Osteoblast (primary cell): ENCODE measurements around the gene JAK1. TPM values are rescaled to one million over a fixed set of nuclear protein-coding genes. Genes with fewer than 3 reads are reported as not detected.

Experiments
- DNase-seq: peaks from one replicate; pipeline ENCODE4 v3.0.0; 2011; ENCODE audit warnings: low spot score, mixed read lengths; ENCODE audit not compliant: insufficient read length; ENCODE audit errors: missing footprints
- H2AFZ ChIP-seq: 2 replicates; pipeline ENCODE4 v1.6.0; 2011; ENCODE audit warnings: mild to moderate bottlenecking, low read length
- H3K27ac ChIP-seq: 2 replicates; pipeline ENCODE4 v1.5.1; 2011; ENCODE audit warnings: mild to moderate bottlenecking, low read depth, low read length, moderate library complexity
- H3K27me3 ChIP-seq: 2 replicates; pipeline ENCODE4 v1.6.0; 2012; ENCODE audit warnings: mild to moderate bottlenecking, control low read depth, inconsistent platforms, low read length, moderate library complexity; ENCODE audit not compliant: insufficient read depth
- H3K36me3 ChIP-seq: 2 replicates; pipeline ENCODE4 v1.5.1; 2011; ENCODE audit warnings: mild to moderate bottlenecking, low read length, control low read depth, moderate library complexity; ENCODE audit not compliant: insufficient read depth
- H3K4me1 ChIP-seq: 2 replicates; pipeline ENCODE4 v1.5.1; 2011; ENCODE audit warnings: mild to moderate bottlenecking, low read length, control low read depth, moderate library complexity; ENCODE audit not compliant: insufficient read depth
- H3K4me2 ChIP-seq: 2 replicates; pipeline ENCODE4 v1.6.0; 2011; ENCODE audit warnings: mild to moderate bottlenecking, low read length; ENCODE audit not compliant: insufficient read depth
- H3K4me3 ChIP-seq: fragments of 200-600 bp; sonication (generic); 3 replicates; pipeline ENCODE4 v1.5.1; 2012; ENCODE audit warnings: mild to moderate bottlenecking, low read length, inconsistent platforms; ENCODE audit not compliant: insufficient read depth
- H3K79me2 ChIP-seq: 2 replicates; pipeline ENCODE4 v1.6.0; 2012; ENCODE audit warnings: mild to moderate bottlenecking, low read length, control low read depth, inconsistent platforms; ENCODE audit not compliant: insufficient read depth
- H3K9me3 ChIP-seq: 2 replicates; pipeline ENCODE4 v1.5.1; 2011; ENCODE audit warnings: low read depth, low read length, control low read depth
- H4K20me1 ChIP-seq: 2 replicates; pipeline ENCODE4 v1.6.0; 2012; ENCODE audit warnings: mild to moderate bottlenecking, low read length, control low read depth; ENCODE audit not compliant: insufficient read depth
- total RNA-seq: library from RNA; depleted of rRNA; stranded (reverse); fragments of >200 nt; gene quantifications from 2 replicates; pipeline ENCODE4 v1.2.3, GENCODE V29; 2012
- TF ChIP-seq, protein P1 (sequence below): IDR thresholded peaks from 2 replicates; pipeline ENCODE4 v1.5.1; 2011; ENCODE audit warnings: mild to moderate bottlenecking, low read depth, low read length, moderate library complexity; ENCODE audit errors: extremely low read depth

JAK1 gene
- total RNA-seq, 1 donor: 197 TPM

DNA sequence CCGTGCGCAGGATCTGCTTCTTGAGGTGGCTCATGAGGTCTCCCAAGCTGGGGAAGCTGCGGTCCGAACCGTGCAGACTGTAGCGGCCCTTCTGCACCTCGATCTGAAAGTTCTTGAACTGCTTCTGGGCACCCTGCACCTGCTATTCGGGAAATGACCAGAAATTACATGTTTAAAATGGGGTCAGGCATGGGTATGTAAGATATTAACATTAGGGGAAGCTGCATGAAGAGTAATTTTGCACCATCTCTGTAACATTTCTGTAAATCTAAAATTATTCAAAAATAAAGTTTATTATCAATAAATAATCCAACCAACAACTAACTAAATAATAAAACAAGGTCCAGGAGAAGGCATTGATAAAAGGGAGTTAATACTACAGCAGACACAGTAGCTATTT lies 110.8 kb downstream of the JAK1 start:
- no peaks in the 10 kb centered on the region for H3K9me3 ChIP-seq
- no peaks in the 10 kb centered on the region for H3K27me3 ChIP-seq
- peaks cover 67% of the 10 kb centered on the region for H3K36me3 ChIP-seq
- H3K79me2 ChIP-seq: no peaks in the 10 kb centered on the region
- H3K27ac ChIP-seq: no peak overlapping the region
- no peak for DNase-seq
- TF ChIP-seq, protein P1, sequence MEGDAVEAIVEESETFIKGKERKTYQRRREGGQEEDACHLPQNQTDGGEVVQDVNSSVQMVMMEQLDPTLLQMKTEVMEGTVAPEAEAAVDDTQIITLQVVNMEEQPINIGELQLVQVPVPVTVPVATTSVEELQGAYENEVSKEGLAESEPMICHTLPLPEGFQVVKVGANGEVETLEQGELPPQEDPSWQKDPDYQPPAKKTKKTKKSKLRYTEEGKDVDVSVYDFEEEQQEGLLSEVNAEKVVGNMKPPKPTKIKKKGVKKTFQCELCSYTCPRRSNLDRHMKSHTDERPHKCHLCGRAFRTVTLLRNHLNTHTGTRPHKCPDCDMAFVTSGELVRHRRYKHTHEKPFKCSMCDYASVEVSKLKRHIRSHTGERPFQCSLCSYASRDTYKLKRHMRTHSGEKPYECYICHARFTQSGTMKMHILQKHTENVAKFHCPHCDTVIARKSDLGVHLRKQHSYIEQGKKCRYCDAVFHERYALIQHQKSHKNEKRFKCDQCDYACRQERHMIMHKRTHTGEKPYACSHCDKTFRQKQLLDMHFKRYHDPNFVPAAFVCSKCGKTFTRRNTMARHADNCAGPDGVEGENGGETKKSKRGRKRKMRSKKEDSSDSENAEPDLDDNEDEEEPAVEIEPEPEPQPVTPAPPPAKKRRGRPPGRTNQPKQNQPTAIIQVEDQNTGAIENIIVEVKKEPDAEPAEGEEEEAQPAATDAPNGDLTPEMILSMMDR: no peak
- H3K4me2 ChIP-seq: no peak overlapping the region
- H3K4me1 ChIP-seq: no peaks in the 10 kb centered on the region
- no peak overlapping the region for H2AFZ ChIP-seq
- H3K4me3 ChIP-seq: no peak overlapping the region
- no peaks in the 10 kb centered on the region for H4K20me1 ChIP-seq

DNA sequence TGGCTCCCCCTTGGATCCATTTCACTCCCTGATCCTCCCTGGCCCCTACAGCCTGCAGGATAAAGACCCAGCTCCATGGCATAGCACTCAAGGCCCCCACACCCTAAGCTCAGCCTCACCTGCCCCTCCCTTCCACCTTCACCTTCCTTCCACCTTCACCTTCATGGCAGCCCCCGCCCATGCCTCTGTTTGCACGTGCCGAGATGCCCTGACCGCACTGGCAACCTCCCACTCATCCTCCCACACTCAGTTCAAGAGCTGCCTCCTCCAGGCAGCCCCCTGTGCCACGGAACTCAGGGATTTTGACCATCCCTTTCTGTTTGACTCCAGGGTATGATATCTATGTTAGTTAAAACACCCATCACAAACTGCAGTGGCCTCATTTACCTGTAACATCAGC lies 111.7 kb downstream of the JAK1 start:
- Histone ChIP-seq H3K4me3 (no peak overlapping the region), H2AFZ (no peak overlapping the region), H3K9me3 (no peaks in the 10 kb centered on the region), H4K20me1 (no peaks in the 10 kb centered on the region), H3K4me1 (no peaks in the 10 kb centered on the region), H3K79me2 (no peaks in the 10 kb centered on the region), H3K27ac (no peak overlapping the region), H3K27me3 (no peaks in the 10 kb centered on the region), H3K36me3 (peaks cover 64% of the 10 kb centered on the region), H3K4me2 (no peak overlapping the region)
- TF ChIP-seq, protein P1: no peak
- DNase-seq: no peak

DNA sequence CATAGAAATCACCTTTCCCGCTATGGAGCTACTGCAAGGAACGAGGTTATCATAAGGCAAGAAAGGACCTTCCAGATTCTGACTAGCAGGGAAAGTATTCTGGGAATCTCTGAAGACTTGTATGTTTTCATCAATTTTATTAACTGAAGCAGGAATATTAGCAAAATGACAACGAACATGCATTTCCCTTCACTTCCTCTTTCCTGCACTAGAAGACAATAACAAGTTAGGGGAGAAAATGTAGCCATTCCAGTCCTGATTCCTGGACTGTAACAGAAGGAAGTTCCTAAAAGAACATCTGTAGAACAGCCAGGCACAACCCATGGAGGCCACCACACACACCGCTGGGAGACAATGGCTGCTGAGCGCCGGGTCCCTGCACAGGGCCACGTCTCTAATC lies 114.7 kb downstream of the JAK1 start:
- H3K4me3 ChIP-seq: no peak overlapping the region
- no peaks in the 10 kb centered on the region for H3K9me3 ChIP-seq
- no peaks in the 10 kb centered on the region for H3K4me1 ChIP-seq
- peaks cover 57% of the 10 kb centered on the region for H3K36me3 ChIP-seq
- H3K27me3 ChIP-seq: no peaks in the 10 kb centered on the region
- no peak for DNase-seq
- H3K27ac ChIP-seq: no peak overlapping the region
- H3K79me2 ChIP-seq: no peaks in the 10 kb centered on the region
- TF ChIP-seq, protein P1: no peak
- no peaks in the 10 kb centered on the region for H4K20me1 ChIP-seq
- no peak overlapping the region for H2AFZ ChIP-seq
- no peak overlapping the region for H3K4me2 ChIP-seq

DNA sequence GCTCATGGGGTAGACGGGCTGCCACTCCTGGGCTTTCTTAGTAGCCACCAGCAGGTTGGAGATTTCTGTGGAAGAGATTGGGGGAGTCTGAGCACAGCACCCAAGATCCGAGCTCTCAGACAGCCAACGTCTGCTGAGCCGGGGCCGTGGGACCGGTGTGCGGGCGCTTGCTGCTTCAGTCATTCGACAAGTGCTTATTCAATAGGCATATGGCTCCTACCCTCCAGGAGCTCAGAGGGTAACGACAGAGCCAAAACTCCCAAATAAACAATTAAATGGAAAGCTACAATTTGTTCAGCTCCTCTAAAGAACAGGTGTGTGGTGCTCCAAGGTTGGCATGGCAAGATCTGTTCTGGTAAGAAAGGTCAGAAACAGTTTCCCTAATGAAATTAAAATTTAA lies 115.5 kb downstream of the JAK1 start:
- DNase-seq: no peak
- Histone ChIP-seq H4K20me1 (no peaks in the 10 kb centered on the region), H3K9me3 (no peaks in the 10 kb centered on the region), H3K4me1 (no peaks in the 10 kb centered on the region), H3K4me3 (no peak overlapping the region), H3K36me3 (peaks cover 58% of the 10 kb centered on the region), H3K27ac (no peak overlapping the region), H3K79me2 (no peaks in the 10 kb centered on the region), H3K27me3 (no peaks in the 10 kb centered on the region), H3K4me2 (no peak overlapping the region), H2AFZ (no peak overlapping the region)
- TF ChIP-seq, protein P1: no peak
